NCI-H1105 (cell line): ENCODE results near the gene COX6B2.

ENCODE experiments used
- DNase-seq: peaks from one replicate; lab custom pipeline; 2025; lab: John Stamatoyannopoulos, UW

The COX6B2 gene

DNA sequence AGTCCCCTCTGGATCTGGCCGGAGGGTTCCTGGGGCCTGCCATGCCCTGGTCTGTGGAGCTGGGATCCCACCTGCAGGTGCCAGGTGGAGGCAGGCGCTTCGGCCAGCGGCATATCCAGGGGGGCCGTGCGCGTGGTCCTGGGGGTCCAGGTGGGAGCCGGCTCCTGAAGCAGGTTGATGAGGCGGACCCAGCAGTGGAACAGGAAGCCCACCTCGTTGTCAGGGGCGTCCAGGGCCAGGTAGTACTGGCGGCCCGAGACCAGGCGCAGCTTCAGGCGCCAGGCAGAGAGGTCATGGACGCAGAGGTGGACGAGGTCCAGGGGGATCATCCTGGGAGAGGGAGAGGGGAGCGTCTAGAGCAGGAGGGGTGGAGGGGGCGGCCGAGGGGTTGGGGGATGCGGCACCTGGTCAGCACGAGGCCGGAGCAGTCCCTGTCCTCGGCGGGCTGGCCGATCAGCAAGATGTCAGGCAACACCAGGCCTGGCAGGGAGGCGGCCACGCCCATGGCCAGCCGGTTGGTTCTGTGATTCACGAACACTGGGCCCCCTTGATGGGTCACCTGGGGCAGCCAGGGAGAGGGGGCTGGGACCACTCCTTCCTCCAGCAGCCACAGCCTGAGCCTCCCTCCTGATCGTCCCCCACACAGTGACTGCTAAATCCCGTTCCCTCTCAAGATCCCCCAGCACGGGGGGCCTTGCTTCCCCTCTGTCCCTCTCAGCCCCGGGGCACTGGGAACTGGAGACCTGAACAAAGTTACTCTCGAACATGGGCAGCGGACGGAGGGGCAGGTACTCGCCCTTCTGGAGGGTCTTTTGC lies 7.9 kb upstream of the COX6B2 start:
- no peak for DNase-seq

DNA sequence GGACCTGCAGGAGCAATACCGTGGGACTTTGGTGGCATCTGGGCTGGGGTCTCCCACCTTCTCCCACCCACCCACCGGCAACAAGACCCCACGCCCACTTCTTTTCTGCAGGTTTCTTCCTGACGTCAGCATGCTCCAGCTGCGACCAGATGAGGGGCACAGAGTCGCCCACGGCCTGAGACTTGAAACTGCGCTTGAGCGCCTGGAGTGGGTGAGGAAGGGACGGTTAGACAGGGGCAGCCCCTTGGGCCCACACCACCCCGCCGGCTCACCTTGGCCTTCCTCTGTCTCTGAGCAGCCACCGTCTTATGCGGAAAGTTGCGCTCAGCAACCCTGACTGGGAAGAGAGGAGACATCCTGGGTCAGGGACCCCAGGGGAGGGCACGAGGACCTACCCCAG lies 6.4 kb upstream of the COX6B2 start:
- no peak for DNase-seq

DNA sequence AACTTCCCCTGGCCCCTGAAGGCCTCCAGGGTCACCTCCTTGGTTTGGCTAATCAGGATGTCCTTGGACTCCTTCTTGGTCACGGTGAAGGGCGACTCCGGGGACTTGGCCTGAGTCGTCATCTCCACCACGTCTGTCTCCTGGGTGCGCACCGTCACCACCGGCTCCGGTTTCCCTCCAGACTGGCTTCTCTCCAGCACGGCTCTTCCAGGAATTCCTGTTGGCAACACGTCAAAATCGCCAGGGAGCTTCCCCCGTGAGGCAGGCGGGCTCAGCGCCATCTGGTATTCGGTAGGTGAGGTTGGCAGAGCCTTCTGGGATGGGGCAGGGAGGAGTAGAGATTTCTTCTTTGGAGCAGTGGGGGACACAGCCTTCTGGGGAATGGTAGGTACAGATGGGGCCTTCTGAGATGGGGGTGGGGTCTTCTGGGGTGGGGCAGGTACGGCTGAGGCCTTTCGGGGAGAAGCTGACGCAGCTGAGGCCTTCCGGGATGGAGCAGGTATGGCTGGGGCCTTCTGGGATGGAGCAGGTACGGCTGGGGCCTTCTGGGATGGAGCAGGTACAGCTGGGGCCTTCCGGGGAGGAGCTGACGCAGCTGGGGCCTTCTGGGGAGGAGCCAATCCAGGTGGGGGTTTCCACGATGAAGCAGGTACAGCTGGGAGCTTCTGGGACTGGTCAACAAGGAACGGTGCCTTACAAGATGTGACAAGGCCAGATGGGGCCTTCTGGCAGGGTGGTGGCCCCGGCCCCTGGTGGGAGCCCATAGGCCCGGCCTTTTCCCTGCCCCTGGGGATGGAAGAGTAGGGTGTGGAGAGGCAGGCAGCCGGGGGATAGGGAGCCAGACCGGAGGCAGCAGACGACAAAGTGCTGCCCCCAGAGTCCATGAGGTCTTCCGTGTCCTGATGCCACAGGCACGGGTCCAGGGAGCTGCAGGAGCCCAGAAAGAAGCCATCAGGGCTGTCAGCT lies 4.7 kb upstream of the COX6B2 start:
- DNase-seq = peak; percentile 51

DNA sequence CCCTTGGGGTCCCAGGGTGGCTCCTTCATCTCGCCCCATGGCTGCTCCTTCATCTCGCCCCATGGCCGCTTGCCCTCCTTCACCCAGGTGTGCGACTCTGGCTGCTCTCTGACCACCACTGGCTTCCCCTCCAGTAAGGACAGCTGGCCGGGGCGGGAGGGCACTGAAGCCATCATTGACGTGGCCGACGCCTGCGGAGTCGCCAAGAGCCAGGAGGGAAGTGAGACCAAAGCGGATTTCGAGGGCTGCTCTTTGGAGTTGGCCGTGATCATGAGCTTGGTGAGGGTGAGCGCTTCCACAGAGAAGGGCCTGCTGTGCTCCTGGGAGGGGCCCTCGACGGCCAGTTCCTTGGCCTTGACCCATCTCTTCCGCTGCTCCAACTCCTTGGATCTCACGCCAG lies 4.0 kb upstream of the COX6B2 start:
- DNase-seq = no peak

DNA sequence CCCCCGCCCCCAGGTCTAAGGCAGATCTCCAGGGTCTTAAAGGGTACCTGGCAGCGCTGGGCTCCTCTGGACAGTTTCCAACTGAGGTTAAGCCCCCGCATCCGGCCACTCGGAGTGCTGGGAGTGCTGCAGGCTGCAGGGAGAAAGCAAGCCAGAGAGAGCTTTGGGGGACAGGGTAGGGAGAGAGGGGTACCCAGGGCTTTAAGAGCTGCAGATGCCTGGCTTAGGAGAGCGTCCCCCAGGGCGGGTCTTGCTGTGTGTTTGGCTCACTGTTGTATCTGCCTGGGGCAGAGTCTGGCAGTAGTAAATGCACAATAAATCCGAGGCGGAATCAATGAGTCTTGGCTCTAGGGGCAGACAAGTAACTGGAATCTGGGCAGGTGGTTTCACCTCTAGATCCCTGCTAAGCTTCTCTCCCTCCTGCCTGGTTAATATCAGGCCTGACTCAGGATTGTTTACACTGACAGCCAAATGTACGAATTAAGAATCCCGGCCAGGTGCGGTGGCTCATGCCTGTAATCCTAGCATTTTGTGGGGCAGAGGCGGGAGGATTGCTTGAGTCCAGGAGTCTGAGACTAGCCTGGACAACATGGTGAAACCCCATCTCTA lies 798 bp upstream of the COX6B2 start:
- DNase-seq = no peak

DNA sequence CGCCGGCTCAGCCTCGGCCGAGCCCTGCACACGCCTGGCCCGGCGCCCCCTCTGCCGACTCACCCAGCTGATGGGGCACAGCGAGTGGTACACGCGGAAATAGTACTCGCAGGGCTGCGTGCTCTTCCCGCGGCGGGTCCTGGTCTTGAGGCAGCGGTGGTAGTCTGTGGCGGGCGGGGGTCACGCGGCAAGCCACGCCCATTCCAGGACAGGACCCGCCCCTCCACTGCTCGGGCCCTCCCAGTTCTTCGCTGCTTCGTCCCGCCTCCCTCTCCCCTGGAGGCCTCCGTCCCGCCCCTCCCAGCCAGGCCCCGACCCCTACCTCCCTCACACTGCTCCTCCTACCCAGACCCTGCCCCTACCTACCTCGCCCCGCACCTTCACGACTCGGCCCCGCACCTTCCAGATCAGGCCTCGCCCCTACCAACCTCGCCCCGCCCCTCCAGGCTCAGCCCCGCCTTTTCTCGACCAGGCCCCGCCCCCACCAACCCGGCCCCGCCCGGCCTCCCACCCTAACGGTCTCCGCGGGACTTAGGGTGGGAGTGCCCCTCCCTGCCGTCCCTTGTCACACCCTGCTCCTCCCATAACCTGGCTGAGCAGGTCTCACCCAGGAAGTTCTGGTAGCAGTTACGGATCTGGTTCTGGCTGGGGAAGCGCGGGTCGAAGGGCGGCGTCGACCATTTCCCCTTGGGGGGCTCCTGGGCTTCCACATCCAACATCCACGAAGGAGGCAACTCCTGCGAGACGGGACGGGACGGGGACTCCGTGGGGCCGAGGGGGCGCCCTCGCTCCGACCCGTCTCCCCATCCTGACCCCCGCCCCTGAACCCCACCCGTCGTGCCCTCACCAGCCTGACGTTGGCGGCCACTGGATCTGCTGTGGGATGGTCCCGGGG lies 469 bp downstream of the COX6B2 start:
- DNase-seq = peak; percentile 44

DNA sequence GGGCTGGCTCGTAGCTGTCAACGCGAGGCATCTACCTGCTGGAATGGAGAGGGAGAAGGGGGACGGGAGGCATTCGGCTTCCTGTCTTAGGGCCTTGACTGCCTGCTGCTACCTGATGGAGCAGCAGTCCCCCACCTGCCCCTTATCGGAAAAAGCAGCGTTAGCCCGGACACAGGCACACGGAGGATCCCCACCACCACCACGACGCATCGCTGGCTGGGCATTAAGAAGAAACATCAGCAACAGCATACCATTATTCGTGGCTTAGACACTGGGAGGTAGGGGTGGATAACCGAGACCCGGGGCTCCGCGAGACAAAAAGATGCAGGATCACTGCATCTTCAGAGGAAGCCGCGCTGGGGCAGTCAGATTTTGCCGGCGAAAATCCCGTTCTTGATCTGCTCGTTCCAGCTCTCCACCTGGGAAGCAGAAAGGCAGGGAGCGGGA lies 1.1 kb downstream of the COX6B2 start:
- DNase-seq = no peak

DNA sequence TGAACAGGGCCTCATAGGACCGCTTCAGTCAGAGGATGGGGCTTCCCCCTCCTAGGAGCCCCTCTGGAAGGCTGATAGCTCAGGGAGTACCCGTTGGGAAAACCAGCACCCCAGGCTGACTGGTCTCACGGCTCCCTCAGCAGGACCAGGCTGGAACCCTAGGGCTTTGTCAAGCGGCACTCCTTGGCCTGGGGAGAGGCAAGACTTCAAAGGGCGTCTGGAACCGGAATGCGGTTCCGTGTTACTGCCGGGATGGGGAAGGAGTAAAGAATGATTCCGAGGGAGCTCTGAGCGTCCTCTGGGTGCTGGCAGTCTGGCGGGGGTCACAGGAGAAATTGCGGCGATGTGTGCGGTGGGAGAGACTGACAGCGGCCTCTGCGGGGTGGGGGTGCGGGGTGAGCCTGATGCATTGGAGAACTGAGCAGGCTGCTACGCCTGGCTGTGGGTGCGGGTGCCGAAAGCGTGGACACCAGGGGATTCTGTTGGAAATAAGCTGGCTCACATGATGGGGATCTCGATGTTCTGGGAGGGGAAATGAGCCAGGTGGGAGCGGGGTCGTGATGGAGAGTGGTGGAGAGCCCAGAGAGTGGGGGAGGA lies 1.9 kb downstream of the COX6B2 start:
- DNase-seq = no peak

DNA sequence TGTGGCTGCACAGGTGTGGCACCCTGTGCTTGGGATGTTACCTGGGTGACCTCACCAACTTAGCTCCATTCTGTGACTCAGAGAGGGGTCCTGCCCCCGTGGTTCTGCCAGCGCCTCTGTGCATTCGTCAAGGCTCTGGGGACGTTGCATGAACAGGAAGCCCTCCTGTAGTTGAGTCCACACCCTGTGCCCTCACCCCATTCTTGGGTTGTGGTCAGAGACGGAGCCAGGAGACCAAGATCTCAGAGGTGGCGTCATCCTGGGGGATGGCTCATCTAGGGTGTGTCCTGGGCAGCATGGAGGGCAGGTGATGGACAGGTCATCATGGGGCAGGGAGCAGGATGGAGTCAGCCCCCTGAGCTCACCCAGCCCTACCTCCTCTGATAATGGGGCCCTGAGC lies 2.5 kb downstream of the COX6B2 start:
- DNase-seq = no peak

DNA sequence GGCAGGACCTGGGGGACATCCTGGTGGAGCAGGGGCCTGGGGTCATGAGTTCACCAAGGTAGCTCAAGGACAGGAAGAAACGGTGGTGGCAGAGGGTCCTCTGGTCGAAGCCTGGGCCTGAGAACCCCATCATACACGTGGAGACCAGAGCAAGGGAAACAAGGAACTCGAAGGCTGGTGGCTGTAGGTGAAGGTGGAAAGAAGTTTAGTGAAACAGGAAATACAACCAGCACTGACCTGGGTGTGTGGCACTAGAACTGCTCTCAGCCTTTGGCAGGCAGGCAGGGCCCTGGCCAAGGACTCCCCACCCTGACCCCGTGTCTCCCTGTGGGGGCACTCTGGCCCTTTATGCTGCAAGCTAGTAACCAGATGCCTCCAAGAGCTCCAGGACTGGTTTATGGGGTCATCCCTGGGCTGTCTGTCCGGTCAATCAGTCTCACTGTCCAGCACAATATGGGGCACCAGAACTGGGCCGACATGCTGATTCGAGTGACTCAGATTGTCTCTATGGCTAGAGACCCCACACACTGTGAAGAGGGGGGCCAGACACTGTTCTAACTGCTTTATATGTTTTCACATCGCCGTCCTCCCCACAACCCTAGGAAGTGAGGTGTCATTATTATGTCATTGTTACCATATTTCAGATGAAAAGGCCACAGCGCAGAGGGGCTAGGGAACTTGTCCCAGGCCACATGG lies 3.8 kb downstream of the COX6B2 start:
- no peak for DNase-seq

DNA sequence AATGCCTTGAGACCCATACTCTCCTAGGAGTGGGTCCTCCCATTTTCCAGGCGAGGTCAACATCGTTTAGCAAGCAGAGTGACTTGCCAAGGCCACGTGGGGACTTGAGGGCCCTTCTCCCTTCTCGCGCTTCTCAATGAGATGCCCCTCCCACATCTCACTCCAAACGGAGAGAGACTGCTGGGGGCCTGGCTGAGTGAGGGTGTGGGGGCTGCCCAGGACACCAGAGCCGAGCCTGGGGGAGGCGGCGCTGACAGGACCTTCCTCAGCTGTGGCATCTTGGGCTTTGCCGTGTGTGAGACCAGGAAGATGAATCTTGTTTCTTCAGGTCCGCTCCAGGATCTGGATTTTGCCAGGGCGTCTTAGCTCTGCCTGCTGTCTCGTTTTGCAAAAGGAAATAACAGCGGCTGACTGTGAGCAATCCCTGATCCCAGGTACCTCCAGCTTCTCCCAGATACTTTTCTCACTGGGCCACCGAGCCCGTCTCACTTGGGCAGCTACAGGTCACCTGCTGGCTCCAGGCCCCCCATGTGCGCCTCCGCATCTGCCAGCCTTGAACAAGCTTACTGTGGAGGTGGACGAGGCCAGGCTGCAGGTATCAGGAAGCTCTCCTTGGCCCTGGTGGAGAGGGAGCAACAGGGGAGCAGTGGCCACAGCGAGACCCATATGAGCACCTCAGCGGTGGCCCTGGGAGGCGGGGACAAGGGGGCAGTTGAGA lies 6.0 kb downstream of the COX6B2 start:
- no peak for DNase-seq

DNA sequence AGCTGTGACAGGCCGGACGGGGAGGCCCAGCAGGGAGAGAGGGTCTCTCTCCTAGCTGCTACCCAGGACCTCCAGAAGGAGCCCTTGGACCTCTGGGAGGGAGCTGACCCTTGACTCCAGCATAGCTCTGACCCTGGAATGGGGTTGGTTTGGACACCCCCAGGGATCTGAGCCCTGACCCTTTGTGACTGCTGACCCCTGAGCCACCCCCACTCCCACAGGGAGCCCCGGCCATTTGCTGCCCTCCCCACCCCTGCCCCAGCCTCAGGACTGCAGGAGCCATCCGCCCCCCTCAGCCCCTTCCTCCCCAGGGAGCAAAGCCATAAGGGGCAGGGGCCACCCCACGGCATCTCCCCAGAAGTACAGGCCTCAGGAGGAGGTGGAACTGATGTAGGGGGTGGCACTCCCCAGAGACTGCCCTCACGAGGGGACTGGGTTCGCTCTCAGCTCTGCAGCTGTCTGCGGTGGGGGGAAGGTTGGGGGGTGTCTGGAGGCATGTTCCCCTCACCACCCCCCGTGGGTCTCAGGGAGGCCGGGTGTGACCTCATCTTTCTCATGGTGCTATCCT lies 7.0 kb downstream of the COX6B2 start:
- no peak for DNase-seq

DNA sequence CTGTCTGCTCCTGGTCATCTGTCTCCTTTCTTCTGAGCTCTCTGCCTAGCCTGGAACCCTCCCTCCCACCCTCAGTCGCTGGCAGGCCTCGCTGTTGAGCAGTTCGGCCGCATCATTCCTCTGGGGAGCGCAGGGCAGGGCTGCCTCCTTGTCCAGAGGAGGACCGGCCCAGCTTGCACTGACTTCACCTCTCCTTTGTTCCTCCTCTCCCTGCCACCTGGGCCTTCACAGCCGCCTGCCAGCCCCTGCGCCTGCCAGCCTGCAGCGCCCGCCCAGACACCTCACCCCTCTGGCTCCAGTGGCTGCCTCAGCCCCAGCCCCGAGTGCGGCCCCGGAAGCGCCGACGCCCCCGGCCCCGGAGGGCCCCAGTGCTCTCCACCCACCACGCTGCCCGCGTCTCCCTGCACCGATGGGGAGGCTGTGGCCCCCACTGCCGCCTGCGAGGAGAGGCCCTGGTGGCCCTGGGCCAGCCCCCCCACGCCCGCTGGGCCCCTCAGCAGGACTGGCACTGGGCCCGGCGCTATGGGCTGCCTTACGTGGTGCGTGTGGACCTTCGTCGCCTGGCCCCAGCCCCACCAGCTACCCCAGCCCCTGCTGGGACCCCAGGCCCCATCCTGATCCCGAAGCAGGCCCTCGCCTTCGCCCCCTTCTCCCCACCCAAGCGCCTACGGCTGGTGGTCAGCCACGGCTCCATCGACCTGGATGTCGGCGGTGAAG lies 7.6 kb downstream of the COX6B2 start:
- no peak for DNase-seq

DNA sequence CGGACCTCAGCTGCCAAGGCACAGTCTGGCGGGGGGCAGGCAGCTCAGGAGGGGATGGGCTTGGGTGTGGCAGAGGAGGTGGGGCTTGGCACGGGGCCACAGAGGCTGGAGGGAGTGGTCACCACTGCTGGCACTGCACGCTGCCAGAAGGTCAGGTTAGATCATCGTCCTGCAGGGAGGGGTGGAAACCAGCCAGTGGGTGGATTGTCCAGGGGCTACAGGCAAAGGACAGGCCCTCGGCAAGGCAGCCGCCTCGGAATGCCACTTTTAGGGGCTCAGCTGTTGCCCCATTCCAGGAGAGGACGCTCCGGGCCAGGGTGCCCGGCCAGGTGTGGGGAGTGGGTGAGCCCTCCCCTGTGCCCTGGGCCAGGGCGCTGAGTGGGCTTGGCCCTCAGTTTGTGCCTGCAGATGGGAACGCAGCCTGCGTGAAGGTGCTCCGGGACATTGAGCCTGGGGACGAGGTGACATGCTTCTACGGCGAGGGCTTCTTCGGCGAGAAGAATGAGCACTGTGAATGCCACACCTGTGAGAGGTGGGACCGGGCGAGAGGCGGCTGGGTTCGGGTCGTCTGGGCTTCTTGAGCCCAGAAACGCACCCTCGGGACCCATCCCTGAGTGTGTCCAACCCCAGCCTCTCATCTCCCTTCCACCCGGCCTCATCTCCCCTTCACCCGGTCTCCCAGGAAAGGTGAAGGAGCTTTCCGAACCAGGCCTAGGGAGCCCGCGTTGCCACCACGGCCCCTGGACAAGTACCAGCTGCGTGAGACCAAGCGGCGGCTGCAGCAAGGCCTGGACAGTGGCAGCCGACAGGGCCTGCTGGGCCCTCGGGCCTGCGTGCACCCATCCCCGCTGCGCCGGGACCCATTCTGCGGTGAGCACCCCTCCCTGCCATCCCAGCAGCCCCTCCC lies 8.4 kb downstream of the COX6B2 start:
- no peak for DNase-seq

DNA sequence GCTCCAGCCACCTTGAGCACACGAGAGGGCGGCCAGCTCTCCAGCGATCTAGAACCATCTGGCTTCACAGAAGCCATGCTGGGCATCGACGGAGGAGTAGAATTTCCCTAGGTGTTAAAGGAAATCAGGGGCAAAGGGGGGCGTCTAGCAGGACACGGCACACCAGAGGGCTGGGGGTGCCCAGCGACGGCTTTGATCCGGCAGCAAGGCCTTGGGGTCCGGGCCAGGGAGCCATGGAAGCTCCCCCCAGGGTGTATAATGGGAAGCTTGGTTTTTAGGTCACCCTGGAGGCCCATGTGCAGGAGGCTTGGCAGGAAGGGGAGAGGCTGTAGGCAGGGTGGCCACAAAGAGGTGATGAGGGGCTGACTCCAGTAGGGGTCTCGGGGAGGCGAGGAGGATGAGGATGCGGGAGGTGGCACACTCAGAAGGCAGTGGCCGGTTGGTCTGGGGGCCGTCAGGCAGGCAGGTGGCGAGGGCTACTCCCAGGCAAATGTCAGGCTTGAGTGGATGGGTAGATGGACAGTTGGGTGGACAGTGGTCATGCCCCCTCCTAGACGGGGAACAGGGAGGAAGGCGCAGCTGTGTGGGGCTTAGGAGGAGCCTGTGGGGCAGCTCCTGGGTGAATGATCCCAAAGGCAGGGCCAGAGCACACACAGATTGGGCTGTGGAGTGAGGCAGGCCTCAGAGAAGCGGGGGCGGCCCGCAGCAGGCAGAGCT lies 9.3 kb downstream of the COX6B2 start:
- DNase-seq = no peak

DNA sequence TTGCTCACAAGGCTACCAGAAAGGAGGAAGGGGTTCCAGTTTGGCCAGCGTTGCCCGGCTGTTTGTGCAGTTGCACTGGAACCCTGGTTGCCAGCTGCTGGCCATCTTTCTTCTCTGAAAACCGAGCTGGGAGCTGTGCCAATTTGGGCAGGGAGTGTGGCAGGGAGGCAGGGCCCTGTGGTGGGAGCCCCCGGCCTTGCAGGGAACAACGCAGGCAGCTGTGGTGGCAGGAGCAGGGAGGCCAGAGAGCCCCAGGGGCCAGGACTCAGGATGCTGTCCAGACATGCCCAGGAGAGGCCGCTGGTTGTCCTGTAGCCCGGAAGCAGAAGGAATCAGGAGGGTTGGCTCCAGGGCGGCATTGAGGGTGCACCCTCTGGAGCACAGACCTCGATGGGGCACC lies 10.1 kb downstream of the COX6B2 start:
- peak; percentile 46 for DNase-seq
